Measurements from ENCODE around the gene TRIM4. TPM values are rescaled to one million over a fixed set of nuclear protein-coding genes. Genes with fewer than 3 reads are reported as not detected.

The TRIM4 gene
- total RNA-seq, 2 donors from 2014 or later = 31.9 to 41.9 TPM

DNA sequence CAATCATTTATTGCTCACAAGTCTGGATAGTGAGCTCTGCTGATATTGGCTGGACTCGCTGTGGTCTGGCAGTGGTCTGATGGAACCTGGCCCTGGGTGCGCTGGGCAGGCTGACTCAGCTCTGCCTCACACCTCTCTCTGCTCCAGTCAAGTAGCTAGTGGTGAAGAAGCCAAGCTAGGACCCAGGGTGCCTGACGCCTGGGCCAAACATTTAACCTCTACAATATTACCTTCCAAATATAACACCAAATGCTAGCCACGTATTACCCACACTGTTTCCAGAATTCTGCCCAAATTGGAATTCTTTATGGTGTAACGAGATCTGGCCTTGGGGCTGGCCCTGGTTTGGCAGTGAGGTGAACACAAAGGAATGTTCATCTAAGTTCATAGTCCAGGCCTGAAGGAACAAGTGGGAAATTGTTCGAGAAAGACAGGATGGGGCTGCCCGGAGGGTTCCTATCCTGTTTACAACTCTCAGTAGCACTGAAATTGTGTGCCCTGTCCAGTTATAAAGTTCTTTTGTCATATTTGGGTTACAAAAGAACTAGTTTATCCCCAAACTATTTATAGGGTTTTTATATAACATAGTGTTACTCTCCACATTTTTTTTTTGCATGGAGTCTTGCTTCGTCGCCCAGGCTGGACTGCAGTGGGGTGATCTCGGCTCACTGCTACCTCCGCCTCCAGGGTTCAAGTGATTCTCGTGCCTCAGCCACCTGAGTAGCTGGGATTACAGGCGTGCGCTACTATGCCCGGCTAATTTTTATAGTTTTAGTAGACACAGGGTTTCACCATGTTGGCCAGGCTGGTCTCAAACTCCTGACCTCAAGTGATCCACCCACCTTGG is 58.8 kb downstream of the TRIM4 start:
- TF ChIP-seq, protein P1, sequence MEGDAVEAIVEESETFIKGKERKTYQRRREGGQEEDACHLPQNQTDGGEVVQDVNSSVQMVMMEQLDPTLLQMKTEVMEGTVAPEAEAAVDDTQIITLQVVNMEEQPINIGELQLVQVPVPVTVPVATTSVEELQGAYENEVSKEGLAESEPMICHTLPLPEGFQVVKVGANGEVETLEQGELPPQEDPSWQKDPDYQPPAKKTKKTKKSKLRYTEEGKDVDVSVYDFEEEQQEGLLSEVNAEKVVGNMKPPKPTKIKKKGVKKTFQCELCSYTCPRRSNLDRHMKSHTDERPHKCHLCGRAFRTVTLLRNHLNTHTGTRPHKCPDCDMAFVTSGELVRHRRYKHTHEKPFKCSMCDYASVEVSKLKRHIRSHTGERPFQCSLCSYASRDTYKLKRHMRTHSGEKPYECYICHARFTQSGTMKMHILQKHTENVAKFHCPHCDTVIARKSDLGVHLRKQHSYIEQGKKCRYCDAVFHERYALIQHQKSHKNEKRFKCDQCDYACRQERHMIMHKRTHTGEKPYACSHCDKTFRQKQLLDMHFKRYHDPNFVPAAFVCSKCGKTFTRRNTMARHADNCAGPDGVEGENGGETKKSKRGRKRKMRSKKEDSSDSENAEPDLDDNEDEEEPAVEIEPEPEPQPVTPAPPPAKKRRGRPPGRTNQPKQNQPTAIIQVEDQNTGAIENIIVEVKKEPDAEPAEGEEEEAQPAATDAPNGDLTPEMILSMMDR (IDR thresholded peaks at IDR 0.05) = no peak
- TF ChIP-seq POLR2A (IDR thresholded peaks at IDR 0.05) = no peak
- Histone ChIP-seq H3K36me3 (replicated peaks in 1 of 2; ENCODE audit: insufficient read depth in 1 of 2, low read depth in 2 of 2) (no peaks in the 10 kb centered on the region), H3K4me3 (no peak overlapping the region), H3K4me1 (peaks cover 10% of the 10 kb centered on the region), H3K27ac (peak overlapping the region; percentile 18 to 73 (median 69)), H3K9me3 (no peaks in the 10 kb centered on the region), H3K27me3 (no peaks in the 10 kb centered on the region)
- peak; percentile 28 to 51 (median 38) for DNase-seq
- ATAC-seq = peak; percentile 90
- intact Hi-C loops (cut with DNase I) = no loop called here
- WGBS, 2 donors = 72 to 75% methylated on average over 15 of the region's 15 CpGs

DNA sequence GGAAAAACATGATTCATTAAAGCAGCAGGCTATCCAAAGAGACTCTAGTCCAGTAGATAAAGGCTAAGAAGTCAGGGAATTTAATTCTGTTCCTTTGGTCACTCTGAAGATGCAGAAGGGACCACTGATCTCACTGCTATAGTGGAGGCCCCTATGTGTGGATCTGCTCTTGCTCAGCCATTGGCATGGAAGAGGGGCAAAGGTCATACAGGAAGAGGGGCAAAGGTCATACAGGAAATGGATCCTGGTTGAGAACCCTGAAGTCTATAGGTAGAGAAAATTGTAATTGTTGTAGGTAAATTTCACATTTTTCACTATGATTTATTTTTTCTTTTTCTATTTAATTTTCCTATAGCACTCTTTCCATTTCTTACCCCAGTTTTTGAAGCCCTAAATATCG is 64.1 kb downstream of the TRIM4 start:
- Histone ChIP-seq H3K36me3 (replicated peaks in 1 of 2; ENCODE audit: insufficient read depth in 1 of 2, low read depth in 2 of 2) (no peaks in the 10 kb centered on the region), H3K9me3 (no peaks in the 10 kb centered on the region), H3K27me3 (no peaks in the 10 kb centered on the region), H3K27ac (no peak overlapping the region), H3K4me3 (no peak overlapping the region), H3K4me1 (peaks cover 10% of the 10 kb centered on the region)
- ATAC-seq (no peak), DNase-seq (no peak)
- intact Hi-C loops (cut with DNase I) = no loop called here
- TF ChIP-seq, protein P1 (IDR thresholded peaks at IDR 0.05) = no peak
- no peak for TF ChIP-seq POLR2A (IDR thresholded peaks at IDR 0.05)
- 85 to 88% methylated on average over 1 of the region's 1 CpG for WGBS, 2 donors

DNA sequence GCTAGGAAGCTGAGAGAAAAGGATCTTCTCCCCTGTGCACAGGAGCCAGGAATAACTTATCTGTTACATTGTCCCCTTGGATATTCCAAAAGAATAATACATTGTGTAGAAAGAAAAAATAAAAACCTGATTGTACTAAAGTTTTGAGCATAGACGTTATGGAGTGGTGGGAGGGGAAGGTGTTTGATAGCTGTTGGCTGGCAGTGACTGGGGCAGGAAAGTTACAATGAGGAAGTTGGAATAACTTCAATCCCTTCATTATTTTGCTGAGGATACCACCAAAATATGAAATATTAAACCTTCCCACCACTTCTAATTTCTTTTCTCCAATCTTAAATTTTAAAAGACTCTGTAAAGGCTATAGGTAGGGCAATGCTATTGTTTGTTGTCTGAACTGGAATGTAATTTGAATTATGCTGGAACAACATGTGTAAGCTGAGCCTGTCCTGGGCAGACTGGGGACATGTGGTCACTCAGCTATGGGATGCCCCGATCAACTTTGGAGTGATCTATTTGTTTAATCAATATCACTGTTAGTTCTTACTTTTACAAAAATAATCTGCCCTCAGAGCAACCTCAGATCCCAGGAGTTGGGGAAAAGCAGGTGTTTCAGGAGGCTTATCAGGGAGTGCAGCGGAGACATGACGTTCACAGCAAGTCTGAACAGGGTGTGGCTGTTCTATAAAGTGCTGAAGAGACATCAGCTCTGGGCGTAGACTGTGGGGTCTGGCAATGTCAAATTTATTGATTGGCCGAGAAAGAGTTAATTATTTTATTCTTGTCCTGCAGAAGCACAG is 70.7 kb downstream of the TRIM4 start:
- no peaks in the 10 kb centered on the region for H3K4me1 ChIP-seq
- TF ChIP-seq POLR2A (IDR thresholded peaks at IDR 0.05) = no peak
- TF ChIP-seq, protein P1 (IDR thresholded peaks at IDR 0.05) = no peak
- no peaks in the 10 kb centered on the region for H3K36me3 ChIP-seq (replicated peaks in 1 of 2; ENCODE audit: insufficient read depth in 1 of 2, low read depth in 2 of 2)
- H3K4me3 ChIP-seq = no peak overlapping the region
- no peaks in the 10 kb centered on the region for H3K27me3 ChIP-seq
- H3K9me3 ChIP-seq = no peaks in the 10 kb centered on the region
- no peak overlapping the region for H3K27ac ChIP-seq
- ATAC-seq = no peak
- no peak for DNase-seq
- WGBS, 2 donors = 47 to 56% methylated on average over 6 of the region's 6 CpGs
- intact Hi-C loops (cut with DNase I) = no loop called here

DNA sequence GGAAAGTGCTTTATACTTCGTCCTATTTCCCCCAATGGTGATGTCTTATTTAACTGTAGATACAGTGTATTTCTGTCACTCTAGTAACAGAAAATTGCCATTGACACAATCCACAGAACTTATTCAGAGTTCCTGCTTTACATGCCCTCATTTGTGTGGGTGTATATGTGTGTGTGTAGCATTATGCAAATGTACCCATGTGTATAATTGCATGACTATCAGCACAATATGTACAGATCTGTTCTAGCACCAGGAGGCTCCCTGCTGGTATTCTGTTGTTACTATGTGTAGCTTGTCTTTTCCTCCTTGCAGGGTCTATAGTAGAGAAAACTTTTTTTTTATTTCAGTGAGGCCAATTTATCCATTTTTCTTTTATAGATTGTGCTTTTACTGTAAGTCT is 75.0 kb downstream of the TRIM4 start:
- peaks cover 9% of the 10 kb centered on the region for H3K4me1 ChIP-seq
- no peak overlapping the region for H3K4me3 ChIP-seq
- H3K27ac ChIP-seq = no peak overlapping the region
- ATAC-seq (no peak), DNase-seq (no peak)
- H3K36me3 ChIP-seq (replicated peaks in 1 of 2; ENCODE audit: insufficient read depth in 1 of 2, low read depth in 2 of 2) = no peaks in the 10 kb centered on the region
- WGBS, 2 donors = 45 to 67% methylated on average over 1 of the region's 1 CpG
- H3K9me3 ChIP-seq = no peaks in the 10 kb centered on the region
- intact Hi-C loops (cut with DNase I) = no loop called here
- H3K27me3 ChIP-seq = no peaks in the 10 kb centered on the region
- TF ChIP-seq POLR2A (IDR thresholded peaks at IDR 0.05) = no peak

DNA sequence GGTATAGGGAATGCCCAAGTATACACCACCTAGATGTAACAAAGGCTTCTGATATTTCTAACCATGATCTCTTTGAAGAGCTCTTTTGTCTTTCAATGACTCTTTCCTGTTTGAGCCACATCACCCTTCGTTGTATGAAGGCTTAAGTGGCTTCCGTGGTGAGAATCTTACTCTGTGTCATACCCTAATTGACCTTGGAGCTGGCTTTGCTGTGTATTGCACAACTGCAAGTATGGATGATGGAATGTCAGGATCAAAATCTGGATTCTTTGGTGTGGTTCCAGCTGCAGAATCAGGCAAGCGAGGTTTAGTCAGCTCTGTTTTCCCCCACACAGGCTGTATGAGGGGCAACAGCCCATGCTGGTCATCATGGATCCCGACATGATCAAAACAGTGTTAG is 75.5 kb downstream of the TRIM4 start:
- TF ChIP-seq POLR2A (IDR thresholded peaks at IDR 0.05) = no peak
- TF ChIP-seq, protein P1 (IDR thresholded peaks at IDR 0.05) = no peak
- intact Hi-C loops (cut with DNase I) = no loop called here
- no peak overlapping the region for H3K4me3 ChIP-seq
- peaks cover 14% of the 10 kb centered on the region for H3K4me1 ChIP-seq
- no peaks in the 10 kb centered on the region for H3K9me3 ChIP-seq
- no peaks in the 10 kb centered on the region for H3K36me3 ChIP-seq (replicated peaks in 1 of 2; ENCODE audit: insufficient read depth in 1 of 2, low read depth in 2 of 2)
- no peak for ATAC-seq
- H3K27ac ChIP-seq = no peak overlapping the region
- no peak for DNase-seq
- WGBS, 2 donors = 48 to 53% methylated on average over 4 of the region's 4 CpGs
- no peaks in the 10 kb centered on the region for H3K27me3 ChIP-seq

All from body of pancreas (tissue), 4 donors.